Raji (cell line): ENCODE results near the gene KDM4B.

Source experiments
- POLR2A ChIP-seq: IDR thresholded peaks from 2 replicates; pipeline ENCODE4 v1.6.1; 2011; ENCODE audit warnings: low read depth, low read length, control low read depth; ENCODE audit not compliant: insufficient read depth

Gene KDM4B

GRCh38 chr19:5126498-5127223 is 157.7 kb downstream of the KDM4B start:
- no peak for TF ChIP-seq POLR2A

- TF ChIP-seq POLR2A, result no peak
These were observed 158.8 kb downstream of the KDM4B start for GRCh38 chr19:5127717-5128116.

- TF ChIP-seq POLR2A, result no peak
These were observed 159.5 kb downstream of the KDM4B start for GRCh38 chr19:5128251-5128935.

- TF ChIP-seq POLR2A, result no peak
These were observed 160.1 kb downstream of the KDM4B start for GRCh38 chr19:5128936-5129389.

- TF ChIP-seq POLR2A, result no peak
These were observed 160.8 kb downstream of the KDM4B start for GRCh38 chr19:5129691-5130090.

- no peak for TF ChIP-seq POLR2A
These were observed 161.6 kb downstream of the KDM4B start for GRCh38 chr19:5130371-5131030.

- no peak for TF ChIP-seq POLR2A
These were observed 162.2 kb downstream of the KDM4B start for GRCh38 chr19:5131031-5131505.

- TF ChIP-seq POLR2A, result no peak
These were observed 162.7 kb downstream of the KDM4B start for GRCh38 chr19:5131506-5132205.

GRCh38 chr19:5132206-5132560 is 163.3 kb downstream of the KDM4B start:
- no peak for TF ChIP-seq POLR2A

GRCh38 chr19:5132698-5133651 is 164.1 kb downstream of the KDM4B start:
- no peak for TF ChIP-seq POLR2A

- no peak for TF ChIP-seq POLR2A
These were observed 165.2 kb downstream of the KDM4B start for GRCh38 chr19:5133986-5134595.

GRCh38 chr19:5134691-5135090 is 165.8 kb downstream of the KDM4B start:
- TF ChIP-seq POLR2A, result no peak

GRCh38 chr19:5136073-5136855 is 167.4 kb downstream of the KDM4B start:
- no peak for TF ChIP-seq POLR2A
